PFSK-1 (cell line): ENCODE results near the gene CELF5.

Source experiments
- FOXP2 ChIP-seq: optimal IDR thresholded peaks from 2 replicates; pipeline ENCODE3; 2011; ENCODE audit warnings: borderline replicate concordance, control low read depth, inconsistent platforms; ENCODE audit not compliant: insufficient read depth; ENCODE audit errors: extremely low read length, extremely low read depth
- POLR2AphosphoS5 ChIP-seq: IDR thresholded peaks from 2 replicates; pipeline ENCODE4 v1.6.1; 2012; ENCODE audit warnings: low read depth, mild to moderate bottlenecking, control low read depth, low read length, moderate library complexity
- SIN3A ChIP-seq: IDR thresholded peaks from 2 replicates; pipeline ENCODE4 v1.6.1; 2012; ENCODE audit warnings: mild to moderate bottlenecking, low read length, moderate library complexity, borderline replicate concordance; ENCODE audit not compliant: insufficient read depth
- TAF1 ChIP-seq: IDR thresholded peaks from 2 replicates; pipeline ENCODE4 v1.6.1; 2012; ENCODE audit warnings: low read length, control low read depth, borderline replicate concordance; ENCODE audit not compliant: insufficient read depth
- TF ChIP-seq, protein P1 (sequence below), 2 experiments: IDR thresholded peaks; 2 replicates each; pipeline versions ENCODE4 v1.6.1 to v1.8.0; 2011 to 2012; ENCODE audit warnings: low read depth in 2 of 2, low read length in 2 of 2, control low read depth in 1 of 2, inconsistent platforms in 1 of 2, mild to moderate bottlenecking in 1 of 2, moderate library complexity in 1 of 2; ENCODE audit not compliant: insufficient read depth in 1 of 2

The CELF5 gene

DNA sequence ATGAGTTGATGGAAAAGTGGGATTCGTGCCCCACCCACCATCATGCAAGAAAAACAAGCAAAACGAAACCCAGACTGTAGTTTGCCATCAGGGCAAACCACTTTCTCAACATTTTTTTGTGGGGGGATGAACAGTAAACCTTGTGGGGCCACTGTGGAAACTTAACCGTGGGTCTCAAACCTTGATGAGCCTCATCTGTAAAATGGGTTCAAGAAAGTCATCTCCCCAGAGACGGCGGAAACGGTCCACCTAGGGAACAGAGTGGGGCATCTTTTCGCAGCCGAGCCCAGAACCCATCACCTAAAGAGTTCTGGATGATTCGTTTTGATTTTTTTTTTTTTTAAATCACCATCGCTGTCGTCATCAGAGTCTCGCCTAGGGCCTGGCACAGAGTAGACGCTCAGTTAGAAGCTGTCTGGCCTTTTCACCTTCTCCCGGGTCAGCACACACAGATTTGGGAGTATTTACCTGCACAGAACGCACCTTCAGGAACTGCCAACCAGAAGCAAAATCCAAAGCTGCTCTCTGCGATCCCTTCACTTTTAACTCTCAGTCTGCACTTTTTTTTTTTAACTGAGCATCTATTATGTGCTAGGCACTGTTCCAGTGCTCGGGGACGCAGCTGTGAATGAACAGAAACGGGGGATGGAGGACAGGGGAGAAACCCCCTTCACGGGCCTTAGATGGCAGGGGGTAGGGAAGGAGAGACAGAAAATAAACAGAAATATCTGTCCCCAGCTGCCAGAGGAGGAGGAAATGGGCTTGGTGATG, 69.8 kb downstream of the CELF5 start:
- TF ChIP-seq TAF1 = no peak
- TF ChIP-seq POLR2AphosphoS5 = no peak
- no peak for TF ChIP-seq SIN3A
- no peak for TF ChIP-seq FOXP2
- TF ChIP-seq, protein P1, sequence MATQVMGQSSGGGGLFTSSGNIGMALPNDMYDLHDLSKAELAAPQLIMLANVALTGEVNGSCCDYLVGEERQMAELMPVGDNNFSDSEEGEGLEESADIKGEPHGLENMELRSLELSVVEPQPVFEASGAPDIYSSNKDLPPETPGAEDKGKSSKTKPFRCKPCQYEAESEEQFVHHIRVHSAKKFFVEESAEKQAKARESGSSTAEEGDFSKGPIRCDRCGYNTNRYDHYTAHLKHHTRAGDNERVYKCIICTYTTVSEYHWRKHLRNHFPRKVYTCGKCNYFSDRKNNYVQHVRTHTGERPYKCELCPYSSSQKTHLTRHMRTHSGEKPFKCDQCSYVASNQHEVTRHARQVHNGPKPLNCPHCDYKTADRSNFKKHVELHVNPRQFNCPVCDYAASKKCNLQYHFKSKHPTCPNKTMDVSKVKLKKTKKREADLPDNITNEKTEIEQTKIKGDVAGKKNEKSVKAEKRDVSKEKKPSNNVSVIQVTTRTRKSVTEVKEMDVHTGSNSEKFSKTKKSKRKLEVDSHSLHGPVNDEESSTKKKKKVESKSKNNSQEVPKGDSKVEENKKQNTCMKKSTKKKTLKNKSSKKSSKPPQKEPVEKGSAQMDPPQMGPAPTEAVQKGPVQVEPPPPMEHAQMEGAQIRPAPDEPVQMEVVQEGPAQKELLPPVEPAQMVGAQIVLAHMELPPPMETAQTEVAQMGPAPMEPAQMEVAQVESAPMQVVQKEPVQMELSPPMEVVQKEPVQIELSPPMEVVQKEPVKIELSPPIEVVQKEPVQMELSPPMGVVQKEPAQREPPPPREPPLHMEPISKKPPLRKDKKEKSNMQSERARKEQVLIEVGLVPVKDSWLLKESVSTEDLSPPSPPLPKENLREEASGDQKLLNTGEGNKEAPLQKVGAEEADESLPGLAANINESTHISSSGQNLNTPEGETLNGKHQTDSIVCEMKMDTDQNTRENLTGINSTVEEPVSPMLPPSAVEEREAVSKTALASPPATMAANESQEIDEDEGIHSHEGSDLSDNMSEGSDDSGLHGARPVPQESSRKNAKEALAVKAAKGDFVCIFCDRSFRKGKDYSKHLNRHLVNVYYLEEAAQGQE (IDR thresholded peaks at IDR 0.05; ENCODE audit: insufficient read depth in 1 of 2, low read depth in 2 of 2, low read length in 2 of 2) = no peak

DNA sequence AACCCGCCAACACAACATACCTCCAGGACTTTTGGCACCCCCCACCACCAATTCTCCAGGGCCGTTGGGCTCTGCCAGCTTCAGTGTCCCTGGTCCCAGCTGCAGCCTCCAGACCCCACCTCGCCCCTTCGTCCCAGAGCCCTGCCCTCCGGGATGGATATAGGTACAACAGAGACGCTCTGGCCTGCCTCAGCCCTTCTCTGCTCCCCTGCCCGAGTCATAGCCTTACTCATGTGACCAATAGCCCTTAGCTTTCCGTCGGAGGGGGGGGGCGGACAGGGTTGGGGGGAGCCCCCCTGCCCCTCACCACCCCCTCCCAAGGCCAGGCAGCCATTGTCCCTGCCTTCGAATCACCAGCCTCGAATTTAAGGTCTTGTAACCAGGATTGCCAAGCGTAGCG, 71.1 kb downstream of the CELF5 start:
- TF ChIP-seq SIN3A (no peak), POLR2AphosphoS5 (no peak), FOXP2 (no peak), TAF1 (no peak)
- TF ChIP-seq, protein P1 (IDR thresholded peaks at IDR 0.05; ENCODE audit: insufficient read depth in 1 of 2, low read depth in 2 of 2, low read length in 2 of 2) = no peak

DNA sequence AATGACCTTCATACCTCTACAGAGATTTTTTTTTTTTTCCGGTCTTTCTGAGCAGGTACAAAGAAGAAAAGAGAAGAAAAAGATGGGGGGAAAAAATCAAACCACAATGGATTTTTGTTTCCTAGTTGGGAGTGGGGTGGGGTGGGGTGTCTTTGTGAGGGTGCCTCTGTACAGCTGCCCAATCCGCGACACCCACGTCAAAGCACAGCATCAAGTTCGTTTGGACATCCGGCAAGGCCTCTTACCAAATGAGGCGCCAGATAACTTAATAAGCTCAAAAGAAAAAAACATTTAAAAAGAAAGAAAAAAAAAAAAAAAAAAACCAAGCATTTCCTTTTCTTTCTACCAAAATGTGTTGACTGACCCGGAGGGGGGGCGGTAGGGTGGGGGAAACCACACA, 71.6 kb downstream of the CELF5 start:
- TF ChIP-seq POLR2AphosphoS5 (no peak), TAF1 (no peak), FOXP2 (no peak), SIN3A (no peak)
- TF ChIP-seq, protein P1 (IDR thresholded peaks at IDR 0.05; ENCODE audit: insufficient read depth in 1 of 2, low read depth in 2 of 2, low read length in 2 of 2) = no peak

DNA sequence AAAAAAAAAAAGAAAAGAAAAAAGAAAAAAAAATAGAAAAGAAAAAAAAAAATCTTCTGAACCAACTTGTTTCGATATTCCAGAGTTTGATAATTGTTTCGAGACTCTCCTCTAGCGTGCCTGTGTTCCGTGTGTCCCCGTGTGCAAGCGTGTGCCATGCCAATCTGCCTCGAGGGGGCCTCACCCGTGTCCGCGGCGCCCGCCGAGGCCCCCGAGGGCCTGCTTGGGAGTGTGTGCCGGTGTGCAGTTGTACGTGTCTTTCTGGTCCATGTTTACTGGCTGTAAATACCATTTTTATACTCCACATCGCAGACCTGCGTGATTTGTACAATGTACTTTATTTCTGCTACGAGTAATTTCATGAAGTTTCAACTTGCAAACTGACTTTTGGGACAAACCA, 72.0 kb downstream of the CELF5 start:
- TF ChIP-seq FOXP2 (no peak), TAF1 (no peak), SIN3A (no peak), POLR2AphosphoS5 (no peak)
- TF ChIP-seq, protein P1 (IDR thresholded peaks at IDR 0.05; ENCODE audit: insufficient read depth in 1 of 2, low read depth in 2 of 2, low read length in 2 of 2) = no peak

DNA sequence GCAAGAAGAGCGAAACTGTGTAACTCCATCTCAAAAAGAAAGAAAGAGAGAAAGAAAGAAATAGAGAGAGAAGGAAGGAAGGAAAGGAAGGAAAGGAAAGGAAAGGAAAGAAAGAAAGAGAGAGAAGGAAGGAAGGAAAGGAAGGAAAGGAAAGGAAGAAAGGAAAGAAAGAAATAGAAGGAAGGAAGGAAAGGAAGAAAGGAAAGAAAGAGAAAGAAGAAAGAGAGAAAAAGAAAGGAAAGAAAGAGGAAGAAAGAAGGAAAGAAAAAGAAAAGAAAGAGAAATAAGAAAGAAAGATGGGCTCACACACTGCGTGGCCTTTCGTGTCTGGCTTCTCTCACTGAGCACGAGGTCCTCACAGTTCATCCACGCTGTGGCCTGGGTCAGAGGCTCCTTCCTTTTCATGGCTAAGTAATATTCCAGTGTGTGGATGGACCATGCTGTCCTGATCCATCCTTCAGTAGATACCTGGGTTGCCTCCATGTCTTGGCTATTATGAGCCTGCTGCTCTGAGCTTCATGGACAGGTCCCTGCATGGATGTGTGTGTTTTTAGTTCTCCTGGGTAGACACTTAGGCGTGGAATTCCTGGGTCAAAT, 74.5 kb downstream of the CELF5 start:
- TF ChIP-seq POLR2AphosphoS5 = no peak
